GM18498 (cell line): ENCODE data around the gene HIPK1.
A peak's percentile ranks its signal among the peaks of the same experiment; 100 is the strongest.
"Not testable (repeated sequence)": the region's sequence is repeated elsewhere in the genome, so short reads cannot be mapped to it uniquely, and the experiment has no call there.

Experiments
- ATAC-seq: cut with Tn5 transposase; IDR thresholded peaks from one replicate; pipeline ENCODE4 v1.9.1; 2021; ENCODE audit warnings: mild to moderate bottlenecking, moderate library complexity; ENCODE audit not compliant: unreplicated experiment

HIPK1 gene

DNA sequence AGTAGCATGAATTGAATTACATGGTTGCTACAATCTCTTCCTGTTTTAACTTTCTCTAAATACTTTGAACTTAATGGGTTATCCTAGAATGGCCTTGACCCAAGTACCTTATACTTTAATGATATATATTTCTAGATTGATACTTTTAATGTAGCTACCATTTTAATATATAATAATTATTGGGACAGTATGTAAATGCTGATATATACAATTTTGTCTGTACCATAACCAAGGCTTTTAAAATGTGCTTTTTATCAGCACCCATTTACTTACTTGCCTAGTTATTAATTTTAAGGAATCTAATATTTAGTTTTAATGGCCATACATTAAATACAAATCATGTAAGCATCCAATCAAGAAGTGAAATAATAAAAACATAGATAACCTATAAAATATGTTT is 13.4 kb downstream of the HIPK1 start:
- ATAC-seq: no peak

DNA sequence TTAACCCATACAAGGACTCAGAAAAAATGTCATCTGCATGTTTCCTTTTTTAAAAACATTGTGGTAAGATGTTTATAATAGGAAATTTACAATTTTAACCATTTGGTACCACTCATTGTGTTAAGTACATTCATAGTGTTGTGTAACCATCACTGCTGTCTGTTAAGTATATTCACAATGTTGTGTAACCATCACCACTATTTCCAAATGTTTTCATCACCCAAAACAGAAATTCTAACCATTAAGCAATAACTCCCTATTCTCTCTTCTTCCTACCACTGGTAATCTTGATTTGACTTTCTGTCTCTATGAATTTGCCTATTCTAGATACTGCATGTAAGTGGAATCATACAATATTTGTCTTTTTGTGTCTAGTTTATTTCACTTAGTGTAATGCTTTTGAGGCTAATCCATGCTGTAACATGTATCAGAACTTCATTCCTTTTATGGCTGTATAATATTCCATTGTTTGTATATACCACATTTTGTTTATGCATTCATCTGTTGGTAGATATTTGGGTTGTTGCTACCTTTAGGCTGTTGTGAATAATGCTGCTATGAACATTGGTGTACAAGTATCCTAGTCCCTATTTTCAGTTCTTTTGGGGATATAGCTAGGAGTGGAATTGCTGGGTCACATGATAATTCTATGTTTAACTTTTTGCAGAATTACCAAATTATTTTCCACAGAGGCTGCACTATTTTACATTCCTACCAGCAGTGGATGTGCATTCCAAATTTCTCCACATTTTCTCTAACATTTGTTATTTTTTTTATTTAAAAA is 14.1 kb downstream of the HIPK1 start:
- ATAC-seq: no peak

DNA sequence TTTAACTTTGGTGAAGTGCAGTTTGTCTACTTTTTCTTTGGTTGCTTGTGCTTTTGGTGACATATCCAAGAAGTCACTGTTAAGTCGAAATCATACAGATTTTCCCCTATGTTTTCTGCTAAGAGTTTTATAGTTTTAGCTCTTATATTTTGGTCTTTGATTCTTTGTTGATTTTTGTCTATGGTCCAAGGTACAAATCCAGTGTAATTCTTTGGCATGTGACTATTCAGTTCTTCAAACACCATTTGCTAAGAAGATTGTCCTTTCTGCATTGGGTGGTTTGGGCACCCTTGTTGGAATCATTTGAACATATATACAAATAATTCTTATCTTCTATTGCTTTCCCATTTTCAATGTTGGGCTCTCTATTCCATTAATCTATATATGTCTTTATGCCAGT is 16.2 kb downstream of the HIPK1 start:
- no peak for ATAC-seq

DNA sequence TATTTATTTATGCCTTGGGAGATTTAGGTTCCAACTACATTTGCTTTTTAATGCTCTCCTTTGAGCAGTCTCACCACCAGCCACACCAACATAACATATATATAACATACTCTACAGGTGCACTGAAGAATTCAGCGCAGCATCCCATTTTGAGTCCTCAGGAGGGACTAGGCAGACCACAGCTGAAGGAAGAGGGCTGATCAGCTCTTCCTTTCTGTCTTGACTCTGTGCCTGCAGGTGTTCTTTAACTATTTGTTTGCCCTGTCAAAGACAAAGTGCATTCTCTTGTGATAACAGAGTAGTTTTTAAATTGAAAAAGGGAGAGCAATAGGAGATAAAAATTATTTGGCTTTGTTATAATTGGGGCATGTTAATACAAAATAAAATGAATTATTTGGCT is 17.0 kb downstream of the HIPK1 start:
- ATAC-seq: no peak

DNA sequence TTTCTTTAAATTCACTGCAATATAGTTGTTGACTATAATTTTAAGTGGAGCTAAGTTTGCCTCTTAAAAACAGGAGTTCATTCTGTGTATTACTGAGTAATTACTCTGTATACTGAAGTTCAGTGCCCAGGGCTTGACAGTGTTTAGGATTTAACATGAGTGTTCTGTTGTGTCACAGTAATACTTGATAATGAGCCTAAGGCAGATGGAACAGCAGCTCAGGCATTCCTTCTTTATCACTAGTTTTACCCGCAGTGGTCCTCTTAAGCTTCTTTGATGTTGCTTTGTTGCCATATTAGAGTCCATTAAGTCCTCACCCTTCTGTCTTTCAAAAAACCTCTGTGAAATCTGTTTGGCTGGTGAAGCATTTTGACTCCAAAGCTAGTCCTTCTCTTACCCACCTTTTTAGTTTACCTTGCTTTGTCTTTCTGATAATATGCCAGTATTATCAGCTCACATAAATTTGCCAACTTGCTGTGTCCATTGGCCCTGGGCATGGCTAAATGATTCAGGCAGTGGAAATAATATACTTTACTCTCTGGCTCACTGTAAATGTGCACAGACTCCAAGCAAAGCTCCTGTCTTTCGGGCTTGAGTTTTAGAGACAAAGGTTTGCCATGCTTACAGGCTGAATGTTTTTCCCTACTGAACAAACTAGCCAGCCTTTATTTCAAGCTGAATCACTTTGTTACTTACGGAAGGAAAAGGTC is 17.7 kb downstream of the HIPK1 start:
- ATAC-seq: no peak

DNA sequence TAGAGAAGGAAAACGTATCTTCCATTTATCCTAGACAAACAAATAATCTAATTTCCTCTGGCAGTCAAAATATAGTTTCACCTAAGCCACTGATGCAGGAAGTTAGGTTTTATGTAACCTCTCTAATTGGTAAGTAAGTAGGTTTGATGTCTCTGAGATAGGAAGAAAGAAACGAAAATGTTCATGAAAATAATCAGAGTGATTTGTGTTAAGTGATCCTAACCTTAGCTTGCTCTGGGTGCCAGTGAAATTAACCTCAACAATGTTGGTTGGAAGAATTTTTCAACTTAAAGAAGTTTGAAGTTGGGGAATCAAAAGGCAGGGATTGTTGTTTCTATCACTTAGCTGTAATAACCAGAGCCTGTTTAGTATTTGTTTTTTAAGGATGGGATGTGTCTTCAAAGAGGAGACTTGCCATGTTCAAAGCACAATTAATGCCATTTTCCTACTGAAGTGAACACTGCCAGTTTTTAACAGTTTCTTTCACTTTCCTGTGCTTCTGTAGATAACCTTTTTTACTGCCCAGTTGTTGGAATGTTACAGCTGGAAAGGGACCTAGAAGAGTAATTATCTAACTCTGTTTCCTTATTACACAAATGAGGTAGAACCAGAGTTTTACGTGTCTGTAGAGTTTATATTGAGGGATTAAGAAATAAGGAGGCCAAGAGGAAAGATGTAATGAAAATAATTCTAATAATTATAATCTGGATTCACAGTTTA is 18.4 kb downstream of the HIPK1 start:
- ATAC-seq: no peak

DNA sequence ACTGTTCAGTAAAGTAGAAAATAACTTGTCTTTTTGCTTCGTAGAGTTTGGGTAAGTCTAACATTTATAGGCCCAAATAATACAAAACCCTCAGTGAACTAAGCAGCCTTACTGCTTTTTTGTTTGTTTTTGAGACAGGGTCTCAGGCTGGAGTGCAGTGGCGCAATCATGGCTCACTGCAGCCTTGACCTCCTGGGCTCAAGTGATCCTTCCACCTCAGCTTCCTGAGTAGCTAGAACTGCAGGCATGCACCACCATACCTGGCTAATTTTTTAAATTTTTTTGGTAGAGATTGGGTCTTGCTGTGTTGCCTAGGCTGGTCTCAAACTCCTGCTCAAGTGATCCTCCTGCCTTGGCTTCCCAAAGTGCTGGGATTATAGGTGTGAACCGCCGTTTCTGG is 19.0 kb downstream of the HIPK1 start:
- ATAC-seq: not testable (repeated sequence)

DNA sequence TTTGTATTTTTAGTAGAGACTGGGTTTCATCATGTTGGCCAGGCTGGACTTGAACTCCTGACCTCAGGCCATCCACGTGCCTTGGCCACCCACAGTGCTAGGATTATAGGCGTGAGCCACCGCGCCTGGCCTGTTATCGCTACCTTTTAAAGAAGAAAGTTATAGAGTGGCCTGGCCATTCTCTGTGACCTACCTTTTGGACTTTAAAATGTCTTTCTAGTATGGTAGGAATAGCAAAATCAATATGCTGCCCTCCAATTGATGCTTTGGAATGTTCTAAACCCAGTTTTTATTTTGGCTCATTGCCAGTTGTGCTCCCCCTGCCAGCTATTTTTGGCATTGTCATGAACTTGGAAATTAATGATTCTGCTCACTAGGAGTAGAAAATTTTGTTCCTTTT is 19.9 kb downstream of the HIPK1 start:
- ATAC-seq: no peak

DNA sequence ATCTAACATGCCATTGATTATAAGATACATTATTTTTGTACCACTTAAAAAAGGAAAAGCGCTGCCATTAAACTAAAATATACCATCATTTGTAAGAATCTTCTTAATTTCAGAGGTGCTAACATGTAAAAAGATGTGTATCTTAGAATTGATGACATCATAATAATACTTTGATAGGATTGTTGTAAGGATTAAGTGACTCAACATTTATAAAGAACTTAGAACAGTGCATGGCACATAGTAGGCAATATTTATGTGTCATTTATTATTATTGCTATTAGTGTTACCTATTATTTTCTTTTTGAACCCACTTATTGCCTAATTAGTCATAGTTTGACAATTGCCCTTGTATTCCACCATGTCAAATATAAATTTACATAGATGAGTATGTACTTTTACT is 21.8 kb downstream of the HIPK1 start:
- no peak for ATAC-seq

DNA sequence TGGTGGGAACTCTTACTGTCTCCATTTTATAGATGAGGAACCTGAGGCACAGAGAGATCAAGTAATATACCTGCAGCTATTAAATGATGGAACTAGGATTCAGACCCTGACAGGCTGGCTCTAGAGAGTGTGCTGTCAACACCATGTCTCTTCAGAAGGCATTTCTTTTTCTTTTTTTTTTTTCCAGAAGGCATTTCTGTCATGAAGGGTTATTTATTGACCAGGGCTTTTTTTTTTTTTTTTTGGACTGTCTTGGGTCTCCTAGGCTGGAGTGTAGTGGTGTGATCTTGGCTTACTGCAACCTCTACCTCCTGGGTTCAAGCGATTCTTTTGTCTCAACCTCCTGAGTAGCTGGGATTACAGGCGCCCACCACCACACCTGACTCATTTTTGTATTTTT is 22.6 kb downstream of the HIPK1 start:
- ATAC-seq: no peak

DNA sequence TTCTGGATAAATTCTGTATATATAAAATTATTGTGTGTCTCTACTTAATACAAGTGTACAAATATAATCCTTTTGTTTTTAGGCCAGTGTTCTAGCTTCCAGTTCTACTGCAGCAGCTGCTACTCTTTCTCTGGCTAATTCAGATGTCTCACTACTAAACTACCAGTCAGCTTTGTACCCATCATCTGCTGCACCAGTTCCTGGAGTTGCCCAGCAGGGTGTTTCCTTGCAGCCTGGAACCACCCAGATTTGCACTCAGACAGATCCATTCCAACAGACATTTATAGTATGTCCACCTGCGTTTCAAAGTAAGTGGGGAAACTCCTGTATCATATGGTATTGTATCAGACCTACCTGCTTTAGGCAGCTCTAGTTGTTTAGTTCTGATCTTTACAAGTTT is 28.9 kb downstream of the HIPK1 start:
- no peak for ATAC-seq

DNA sequence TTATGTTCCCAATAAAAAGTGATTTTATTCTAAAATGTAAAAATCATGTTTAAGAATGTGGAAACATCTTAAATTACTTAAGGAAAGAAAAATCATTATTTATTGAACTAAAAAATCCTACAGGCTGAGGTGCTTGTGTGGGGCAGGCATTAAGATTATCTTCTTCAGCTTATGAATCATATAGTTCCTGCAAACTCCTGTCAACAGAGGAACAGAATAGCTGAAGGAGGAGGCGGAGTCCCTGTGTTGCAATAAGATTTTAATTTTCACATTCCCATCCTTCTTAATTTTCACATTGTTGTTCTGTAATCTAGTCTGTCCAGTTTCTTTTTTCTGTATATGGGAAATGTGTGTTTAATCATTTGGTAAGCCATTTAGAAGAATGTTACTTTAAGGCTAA is 29.6 kb downstream of the HIPK1 start:
- ATAC-seq: no peak

DNA sequence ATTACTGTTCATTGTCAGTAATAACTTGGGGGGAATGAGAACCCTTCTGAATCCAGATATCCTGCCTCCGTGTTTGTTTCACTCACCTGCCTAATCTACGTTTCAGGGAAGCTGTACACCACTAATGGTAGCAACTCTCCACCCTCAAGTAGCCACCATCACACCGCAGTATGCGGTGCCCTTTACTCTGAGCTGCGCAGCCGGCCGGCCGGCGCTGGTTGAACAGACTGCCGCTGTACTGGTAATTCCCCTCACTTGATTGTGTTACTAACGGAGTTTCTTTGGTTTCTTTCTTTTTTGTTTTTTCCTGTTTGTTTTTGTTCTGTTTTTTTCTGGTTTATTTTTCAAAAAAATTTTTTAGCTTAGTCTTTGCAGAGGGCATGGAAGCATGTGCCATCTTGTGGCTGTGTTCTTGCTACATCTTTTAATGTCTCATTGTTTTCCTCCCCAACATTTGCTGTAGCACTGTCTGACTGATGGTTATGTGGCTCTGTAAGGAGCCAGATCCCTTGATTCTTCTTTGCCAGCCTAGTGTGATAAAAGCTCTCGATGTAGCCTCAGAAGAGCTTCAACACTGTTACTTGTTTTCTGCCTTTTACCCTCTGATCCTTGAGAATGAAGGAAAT is 34.3 kb downstream of the HIPK1 start:
- no peak for ATAC-seq

DNA sequence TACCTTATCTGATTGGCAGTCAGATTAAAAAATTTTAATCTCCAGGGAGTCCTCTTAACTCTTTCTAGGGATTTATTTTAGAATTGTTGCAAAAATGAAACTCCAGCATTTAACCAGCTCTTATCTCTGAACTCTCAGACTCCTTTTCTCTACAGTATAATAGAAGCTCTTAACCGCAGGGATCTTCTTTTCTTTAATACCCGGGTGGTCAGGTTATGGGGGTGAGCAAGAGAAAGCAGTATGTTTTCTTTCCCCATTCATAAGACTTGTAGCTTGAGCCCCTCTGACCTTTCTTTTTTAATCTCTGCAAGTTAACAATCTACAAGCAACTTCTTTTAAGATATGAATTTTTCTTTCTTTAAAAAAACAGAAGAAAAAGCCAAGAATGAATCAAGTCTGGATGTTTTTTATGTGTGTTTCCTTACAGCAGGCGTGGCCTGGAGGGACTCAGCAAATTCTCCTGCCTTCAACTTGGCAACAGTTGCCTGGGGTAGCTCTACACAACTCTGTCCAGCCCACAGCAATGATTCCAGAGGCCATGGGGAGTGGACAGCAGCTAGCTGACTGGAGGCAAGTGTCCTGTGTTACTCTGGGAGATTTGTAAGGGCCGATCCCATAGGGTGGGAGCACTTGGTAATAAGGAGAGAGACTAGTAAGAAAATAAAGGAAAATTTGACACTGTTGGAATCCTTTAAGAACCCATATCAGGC is 36.7 kb downstream of the HIPK1 start:
- no peak for ATAC-seq

DNA sequence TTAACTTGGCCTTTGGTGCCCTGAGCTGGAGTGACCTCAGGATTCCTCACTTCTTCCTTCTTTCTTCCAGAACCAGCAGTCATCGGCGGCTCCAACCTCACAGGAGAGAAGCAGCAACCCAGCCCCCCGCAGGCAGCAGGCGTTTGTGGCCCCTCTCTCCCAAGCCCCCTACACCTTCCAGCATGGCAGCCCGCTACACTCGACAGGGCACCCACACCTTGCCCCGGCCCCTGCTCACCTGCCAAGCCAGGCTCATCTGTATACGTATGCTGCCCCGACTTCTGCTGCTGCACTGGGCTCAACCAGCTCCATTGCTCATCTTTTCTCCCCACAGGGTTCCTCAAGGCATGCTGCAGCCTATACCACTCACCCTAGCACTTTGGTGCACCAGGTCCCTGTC is 43.8 kb downstream of the HIPK1 start:
- no peak for ATAC-seq

DNA sequence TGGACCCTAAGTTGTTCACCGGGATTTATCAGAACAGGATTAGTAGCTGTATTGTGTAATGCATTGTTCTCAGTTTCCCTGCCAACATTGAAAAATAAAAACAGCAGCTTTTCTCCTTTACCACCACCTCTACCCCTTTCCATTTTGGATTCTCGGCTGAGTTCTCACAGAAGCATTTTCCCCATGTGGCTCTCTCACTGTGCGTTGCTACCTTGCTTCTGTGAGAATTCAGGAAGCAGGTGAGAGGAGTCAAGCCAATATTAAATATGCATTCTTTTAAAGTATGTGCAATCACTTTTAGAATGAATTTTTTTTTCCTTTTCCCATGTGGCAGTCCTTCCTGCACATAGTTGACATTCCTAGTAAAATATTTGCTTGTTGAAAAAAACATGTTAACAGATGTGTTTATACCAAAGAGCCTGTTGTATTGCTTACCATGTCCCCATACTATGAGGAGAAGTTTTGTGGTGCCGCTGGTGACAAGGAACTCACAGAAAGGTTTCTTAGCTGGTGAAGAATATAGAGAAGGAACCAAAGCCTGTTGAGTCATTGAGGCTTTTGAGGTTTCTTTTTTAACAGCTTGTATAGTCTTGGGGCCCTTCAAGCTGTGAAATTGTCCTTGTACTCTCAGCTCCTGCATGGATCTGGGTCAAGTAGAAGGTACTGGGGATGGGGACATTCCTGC is 46.2 kb downstream of the HIPK1 start:
- ATAC-seq: no peak

DNA sequence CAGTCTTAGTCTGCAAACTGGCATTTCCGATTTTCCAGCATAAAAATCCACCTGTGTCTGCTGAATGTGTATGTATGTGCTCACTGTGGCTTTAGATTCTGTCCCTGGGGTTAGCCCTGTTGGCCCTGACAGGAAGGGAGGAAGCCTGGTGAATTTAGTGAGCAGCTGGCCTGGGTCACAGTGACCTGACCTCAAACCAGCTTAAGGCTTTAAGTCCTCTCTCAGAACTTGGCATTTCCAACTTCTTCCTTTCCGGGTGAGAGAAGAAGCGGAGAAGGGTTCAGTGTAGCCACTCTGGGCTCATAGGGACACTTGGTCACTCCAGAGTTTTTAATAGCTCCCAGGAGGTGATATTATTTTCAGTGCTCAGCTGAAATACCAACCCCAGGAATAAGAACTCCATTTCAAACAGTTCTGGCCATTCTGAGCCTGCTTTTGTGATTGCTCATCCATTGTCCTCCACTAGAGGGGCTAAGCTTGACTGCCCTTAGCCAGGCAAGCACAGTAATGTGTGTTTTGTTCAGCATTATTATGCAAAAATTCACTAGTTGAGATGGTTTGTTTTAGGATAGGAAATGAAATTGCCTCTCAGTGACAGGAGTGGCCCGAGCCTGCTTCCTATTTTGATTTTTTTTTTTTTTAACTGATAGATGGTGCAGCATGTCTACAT is 47.6 kb downstream of the HIPK1 start:
- ATAC-seq: no peak

DNA sequence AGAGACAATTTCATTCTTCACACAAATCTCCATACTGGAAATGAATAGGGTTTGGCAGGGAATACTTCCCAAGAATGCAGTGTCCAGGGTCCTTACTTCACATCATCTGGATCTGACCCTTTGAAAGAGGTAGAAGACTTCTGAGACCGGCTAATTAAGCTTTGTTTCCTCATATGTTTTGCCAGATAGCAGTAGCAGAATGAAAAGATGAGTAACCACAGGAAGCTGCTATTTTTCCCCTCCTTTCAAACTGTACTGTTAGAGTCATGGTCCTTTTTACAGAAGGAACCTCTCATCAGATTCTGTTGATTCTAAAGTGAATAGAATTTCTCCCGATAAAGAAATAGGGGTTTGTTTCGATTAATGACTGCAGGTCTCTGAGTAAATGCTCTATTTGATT is 48.8 kb downstream of the HIPK1 start:
- no peak for ATAC-seq

DNA sequence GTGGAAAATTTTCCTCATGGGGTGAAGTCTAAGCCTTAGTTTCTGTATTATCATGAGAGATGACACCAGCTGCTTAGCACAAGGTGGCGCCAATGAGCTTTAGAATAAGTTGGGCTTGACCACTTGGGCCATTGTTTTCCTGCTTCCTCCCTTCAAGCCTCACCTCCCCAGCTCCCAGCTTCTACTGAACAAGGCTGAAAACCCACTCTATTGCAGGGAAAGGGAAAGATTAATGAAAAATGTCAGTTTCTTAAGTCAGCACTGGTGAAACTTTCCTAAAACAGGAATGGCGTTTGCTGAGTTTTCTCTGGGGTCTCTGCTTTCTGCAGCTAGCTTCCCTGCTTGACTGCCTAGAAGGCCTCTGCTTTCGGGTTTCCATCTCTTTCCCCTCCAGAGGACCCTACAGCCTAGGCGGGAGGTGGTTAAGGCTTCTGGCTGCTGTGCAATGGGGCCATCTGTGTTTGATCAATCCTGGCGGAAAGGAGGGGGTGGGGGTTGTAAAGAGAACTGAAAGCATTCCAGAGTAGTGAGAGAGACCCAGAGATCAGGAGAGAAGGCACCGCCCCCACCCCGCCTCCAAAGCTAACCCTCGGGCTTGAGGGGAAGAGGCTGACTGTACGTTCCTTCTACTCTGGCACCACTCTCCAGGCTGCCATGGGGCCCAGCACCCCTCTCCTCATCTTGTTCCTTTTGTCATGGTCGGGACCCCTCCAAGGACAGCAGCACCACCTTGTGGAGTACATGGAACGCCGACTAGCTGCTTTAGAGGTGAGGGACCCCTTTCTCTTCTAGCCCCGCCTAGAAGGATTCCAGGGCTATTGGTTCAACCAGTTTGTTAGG is 50.0 kb downstream of the HIPK1 start, which contains the start of gene OLFML3:
OLFML3 (plus strand) TSS at position 612 of the 840 bp plus-strand sequence; CDS start at position 655, 43 bp downstream.
- ATAC-seq: peak; percentile 40
